Measurements from ENCODE around the gene WDR19. TPM values are rescaled to one million over a fixed set of nuclear protein-coding genes. Genes with fewer than 3 reads are reported as not detected.
"Not testable (repeated sequence)": the region's sequence is repeated elsewhere in the genome, so short reads cannot be mapped to it uniquely, and the experiment has no call there.

Gene WDR19
- total RNA-seq (10 to 100 TPM; 15.7 to 16.5 TPM), polyA plus RNA-seq (3.4 TPM)

DNA sequence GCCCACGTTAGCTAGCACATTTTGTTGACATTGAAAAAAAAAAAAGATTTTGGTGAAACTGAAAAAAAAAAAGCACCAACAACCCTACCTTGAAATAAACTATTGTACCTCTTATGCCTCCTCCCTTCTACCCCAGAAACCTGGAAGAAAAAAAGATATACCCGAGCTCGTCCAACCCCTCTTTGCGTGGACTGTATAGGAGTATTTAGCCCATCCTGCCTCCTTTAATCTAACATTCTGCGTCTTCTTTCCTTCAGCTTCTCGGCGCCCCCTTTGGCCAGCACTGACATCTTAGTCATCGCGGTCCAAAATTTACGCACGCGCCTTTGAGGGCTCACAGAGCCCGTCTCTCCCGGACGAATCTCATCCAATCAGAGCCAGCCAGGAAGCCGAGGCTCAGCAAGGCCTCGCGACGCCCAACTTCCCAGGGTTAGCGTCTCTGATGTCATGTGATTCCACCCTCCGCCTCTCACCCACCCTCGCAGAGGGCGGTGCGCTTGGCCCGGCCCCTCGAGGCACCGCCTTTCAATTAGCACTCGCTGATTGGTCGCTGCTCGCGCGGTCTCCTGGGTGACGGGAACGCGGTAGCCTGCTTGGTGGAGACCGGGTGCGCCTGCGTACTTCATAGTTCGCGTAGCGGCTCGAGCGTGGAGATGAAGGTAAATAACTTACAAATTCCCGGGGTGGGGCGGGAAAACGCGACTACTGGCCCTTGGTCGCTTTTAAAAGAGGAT, at the start of gene WDR19:
Gene WDR19, plus strand, starts transcription at position 625 of the 734 bp plus-strand sequence. Its CDS starts 29 bp downstream, at position 654.
- CTCF ChIA-PET = interaction anchor here (0.8 to 2.1 kb wide), 8 partner anchors 10 to 321 kb away, joined by 3 to 8 read pairs (median 3); no protein-coding TSS in a partner anchor
- no peaks in the 10 kb centered on the region for H3K9me3 Mint-ChIP-seq

DNA sequence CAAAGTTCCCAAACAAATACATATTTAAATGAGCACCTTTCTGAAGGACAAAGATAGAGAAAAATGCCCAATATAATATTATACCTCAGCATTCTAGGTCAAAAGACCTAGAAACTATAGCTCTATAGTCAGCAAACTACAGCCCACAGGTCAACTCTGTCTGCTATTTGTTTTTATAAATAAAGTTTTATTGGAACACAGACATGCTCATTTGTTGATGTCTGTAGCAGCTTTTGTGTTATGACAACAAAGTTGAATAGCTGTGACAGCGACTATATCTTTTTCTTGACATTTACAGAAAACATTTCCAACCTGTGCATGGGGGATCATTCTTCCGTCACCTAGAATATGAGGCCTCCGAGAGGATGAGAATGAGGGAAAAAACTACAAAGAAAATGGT, 48.7 kb upstream of the WDR19 start:
- POLR2A ChIA-PET = interaction anchor here (0.7 kb wide), 1 partner anchor 272 kb away, joined by 3 read pairs; no protein-coding TSS in a partner anchor
- Mint-ChIP-seq H3K36me3 (no peaks in the 10 kb centered on the region), H3K9me3 (peaks cover 0 to 4% (median 0%) of the 10 kb centered on the region in 5 donors), H3K4me1 (peaks cover 4 to 11% (median 6%) of the 10 kb centered on the region in 3 donors), H3K27me3 (peaks cover 0 to 2% of the 10 kb centered on the region in 2 donors), H3K4me3 (no peak overlapping the region), H3K27ac (no peak overlapping the region)
- H3K36me3 ChIP-seq (ENCODE audit: insufficient read depth, low read length) = no peaks in the 10 kb centered on the region
- no peak overlapping the region for H3K4me3 ChIP-seq (ENCODE audit: low read length)
- H3K27me3 ChIP-seq (ENCODE audit: insufficient read depth, low read length, poor library complexity, severe bottlenecking) = no peaks in the 10 kb centered on the region
- CTCF ChIA-PET = interaction anchor here (1.0 to 5.5 kb wide), 3 partner anchors 13 to 231 kb away, joined by 3 to 104 read pairs (median 3); no protein-coding TSS in a partner anchor
- no peak overlapping the region for H3K27ac ChIP-seq (ENCODE audit: low read depth, low read length)
- DNase-seq = no peak
- H3K4me1 ChIP-seq (ENCODE audit: insufficient read depth, low read length) = peaks cover 4% of the 10 kb centered on the region
- H3K9me3 ChIP-seq (ENCODE audit: low read length) = no peaks in the 10 kb centered on the region

More for the DNA sequence above, at the start of gene WDR19:
- Histone ChIP-seq H3K27ac (ENCODE audit: low read depth, low read length) (peak within 1 kb of the TSS; percentile 67), H3K27me3 (ENCODE audit: insufficient read depth, low read length, poor library complexity, severe bottlenecking) (no peaks in the 10 kb centered on the region), H3K4me1 (ENCODE audit: insufficient read depth, low read length) (no peaks in the 10 kb centered on the region), H3K9me3 (ENCODE audit: low read length) (no peaks in the 10 kb centered on the region), H3K4me3 (ENCODE audit: low read length) (peak within 1 kb of the TSS; percentile 100), H3K36me3 (ENCODE audit: insufficient read depth, low read length) (no peaks in the 10 kb centered on the region)
- DNase-seq = peak; percentile 96 to 99 (median 98)
- POLR2A ChIA-PET = interaction anchor here (0.6 to 1.2 kb wide), 5 partner anchors 138 to 1355 kb away, joined by 3 to 7 read pairs (median 4); partner anchors contain the start of genes PGM2 and RFC1
- H3K27me3 Mint-ChIP-seq = peaks cover 6 to 17% of the 10 kb centered on the region in 2 donors
- peak within 1 kb of the TSS in 1 of 7 donors; percentile 52 for H3K4me3 Mint-ChIP-seq
- peaks cover 0 to 7% (median 3%) of the 10 kb centered on the region in 3 donors for H3K36me3 Mint-ChIP-seq
- H3K27ac Mint-ChIP-seq = peak within 1 kb of the TSS in 2 of 8 donors; percentile 43 to 83
- peaks cover 9 to 11% (median 9%) of the 10 kb centered on the region in 3 donors for H3K4me1 Mint-ChIP-seq

DNA sequence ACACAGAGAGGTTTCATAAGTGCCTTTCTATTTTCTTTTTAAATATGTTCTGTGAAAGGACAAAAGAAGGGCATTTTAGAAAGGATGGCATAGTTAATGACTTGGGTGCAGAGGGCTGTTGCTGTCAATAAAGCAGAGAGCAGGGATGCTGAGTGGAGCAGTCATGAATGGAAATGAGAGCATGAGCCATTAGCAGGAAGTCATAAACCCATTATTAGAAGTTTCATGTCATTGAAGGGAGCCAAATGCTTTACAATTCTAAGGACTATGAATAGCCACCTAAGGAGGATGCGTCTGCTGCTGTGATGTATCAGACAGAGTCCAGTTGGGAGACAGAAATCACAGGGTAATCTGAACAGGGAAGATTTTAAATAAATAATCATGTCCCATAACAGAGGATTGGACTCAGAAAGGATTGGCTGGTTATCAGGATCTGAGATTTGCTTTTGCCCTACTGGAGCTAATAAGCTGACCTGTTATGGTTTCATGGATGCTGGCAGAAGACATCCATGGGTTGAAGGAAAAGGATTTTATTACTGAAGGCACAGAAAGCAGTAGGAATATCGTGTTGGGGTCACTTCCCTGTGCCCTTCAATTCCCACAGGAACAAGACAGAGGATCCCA, 47.5 kb upstream of the WDR19 start:
- Mint-ChIP-seq H3K27me3 (peaks cover 0 to 2% of the 10 kb centered on the region in 2 donors), H3K27ac (peak overlapping the region in 3 of 8 donors; percentile 52 to 79 (median 61)), H3K4me1 (peaks cover 4 to 11% (median 6%) of the 10 kb centered on the region in 3 donors), H3K4me3 (no peak overlapping the region), H3K36me3 (no peaks in the 10 kb centered on the region), H3K9me3 (peaks cover 0 to 3% (median 0%) of the 10 kb centered on the region in 5 donors)
- H3K36me3 ChIP-seq (ENCODE audit: insufficient read depth, low read length) = no peaks in the 10 kb centered on the region
- H3K27ac ChIP-seq (ENCODE audit: low read depth, low read length) = no peak overlapping the region
- H3K9me3 ChIP-seq (ENCODE audit: low read length) = no peaks in the 10 kb centered on the region
- H3K4me3 ChIP-seq (ENCODE audit: low read length) = no peak overlapping the region
- peaks cover 4% of the 10 kb centered on the region for H3K4me1 ChIP-seq (ENCODE audit: insufficient read depth, low read length)
- ChIA-PET CTCF (interaction anchor here (0.6 to 5.5 kb wide), 21 partner anchors 9 to 331 kb away, joined by 3 to 104 read pairs (median 3); partner anchors contain the start of gene TLR1), POLR2A (interaction anchor here (0.7 kb wide), 1 partner anchor 232 kb away, joined by 4 read pairs; no protein-coding TSS in a partner anchor)
- H3K27me3 ChIP-seq (ENCODE audit: insufficient read depth, low read length, poor library complexity, severe bottlenecking) = no peaks in the 10 kb centered on the region
- peak in 1 of 5 donors; percentile 3 for DNase-seq

DNA sequence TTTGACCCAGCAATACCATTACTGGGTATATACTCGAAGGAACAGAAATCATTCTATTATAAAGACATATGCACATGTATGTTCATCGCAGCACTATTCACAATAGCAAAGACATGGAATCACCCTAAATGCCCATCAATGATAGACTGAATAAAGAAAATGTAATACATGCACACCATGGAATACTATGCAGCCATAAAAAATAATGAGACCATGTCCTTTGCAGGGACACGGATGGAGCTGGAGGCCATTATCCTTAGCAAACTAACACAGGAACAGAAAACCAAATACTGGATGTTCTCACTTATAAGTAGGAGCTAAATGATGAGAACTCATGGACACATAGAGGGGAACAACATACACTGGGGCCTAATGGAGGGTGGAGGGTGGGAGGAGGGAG, 44.1 kb upstream of the WDR19 start:
- H3K27ac ChIP-seq (ENCODE audit: low read depth, low read length); H3K9me3 Mint-ChIP-seq; H3K4me3 Mint-ChIP-seq; DNase-seq; H3K27me3 ChIP-seq (ENCODE audit: insufficient read depth, low read length, poor library complexity, severe bottlenecking); H3K9me3 ChIP-seq (ENCODE audit: low read length); H3K36me3 Mint-ChIP-seq; H3K4me3 ChIP-seq (ENCODE audit: low read length); POLR2A ChIA-PET; H3K36me3 ChIP-seq (ENCODE audit: insufficient read depth, low read length); H3K27me3 Mint-ChIP-seq; H3K4me1 ChIP-seq (ENCODE audit: insufficient read depth, low read length): not testable (repeated sequence)
- CTCF ChIA-PET = interaction anchor here (2.0 kb wide), 1 partner anchor 235 kb away, joined by 8 read pairs; no protein-coding TSS in a partner anchor
- H3K4me1 Mint-ChIP-seq = peaks cover 4 to 11% (median 6%) of the 10 kb centered on the region in 3 donors
- peak overlapping the region in 1 of 8 donors; percentile 32 for H3K27ac Mint-ChIP-seq

DNA sequence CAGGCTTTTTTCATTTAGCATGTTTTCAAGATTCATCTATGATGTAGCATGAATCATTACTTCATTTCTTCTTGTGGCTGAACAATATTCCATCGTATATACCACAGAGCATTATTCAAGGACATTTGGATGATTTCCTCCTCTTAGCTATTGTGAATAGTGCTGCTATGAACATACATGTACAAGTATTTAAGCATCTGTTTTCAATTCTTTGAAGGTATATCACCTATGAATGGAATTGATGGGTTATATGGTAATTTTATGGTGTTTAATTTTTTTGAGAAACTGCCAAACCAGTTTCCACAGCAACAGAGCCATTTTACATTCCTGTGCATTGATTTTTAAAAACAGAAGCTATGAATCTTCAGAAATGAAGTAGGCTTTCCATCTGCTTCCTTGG, 36.1 kb upstream of the WDR19 start:
- H3K27me3 Mint-ChIP-seq = peaks cover 3 to 7% of the 10 kb centered on the region in 2 donors
- no peaks in the 10 kb centered on the region for H3K4me1 Mint-ChIP-seq
- no peaks in the 10 kb centered on the region for H3K9me3 Mint-ChIP-seq
- no peak overlapping the region for H3K4me3 Mint-ChIP-seq
- peaks cover 0 to 1% (median 0%) of the 10 kb centered on the region in 3 donors for H3K36me3 Mint-ChIP-seq
- Histone ChIP-seq H3K4me3 (ENCODE audit: low read length) (no peak overlapping the region), H3K9me3 (ENCODE audit: low read length) (no peaks in the 10 kb centered on the region), H3K36me3 (ENCODE audit: insufficient read depth, low read length) (no peaks in the 10 kb centered on the region), H3K27ac (ENCODE audit: low read depth, low read length) (no peak overlapping the region), H3K27me3 (ENCODE audit: insufficient read depth, low read length, poor library complexity, severe bottlenecking) (no peaks in the 10 kb centered on the region), H3K4me1 (ENCODE audit: insufficient read depth, low read length) (no peaks in the 10 kb centered on the region)
- POLR2A ChIA-PET = no interaction called here
- CTCF ChIA-PET = interaction anchor here (0.6 to 1.2 kb wide), 2 partner anchors 12 to 441 kb away, joined by 3 read pairs; no protein-coding TSS in a partner anchor
- no peak overlapping the region for H3K27ac Mint-ChIP-seq
- DNase-seq = no peak

DNA sequence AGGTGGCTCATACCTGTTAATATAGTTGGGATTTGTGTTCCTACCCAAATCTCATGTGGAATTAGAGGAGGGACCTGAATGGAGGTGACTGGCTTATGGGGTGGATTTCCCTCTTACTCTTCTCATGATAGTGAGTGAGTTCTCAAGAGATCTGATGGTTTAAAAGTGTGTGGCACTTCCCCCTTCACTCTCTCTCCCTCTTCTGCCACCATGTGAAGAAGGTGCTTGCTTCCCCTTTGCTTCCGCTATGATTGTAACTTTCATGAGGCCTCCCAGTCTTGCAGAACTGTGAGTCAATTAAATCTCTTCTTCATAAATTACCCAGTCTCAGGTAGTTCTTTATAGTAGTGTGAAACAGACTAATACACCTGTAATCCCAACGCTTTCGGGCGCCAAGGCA, 28.3 kb upstream of the WDR19 start:
- Histone ChIP-seq H3K27ac (ENCODE audit: low read depth, low read length) (no peak overlapping the region), H3K4me3 (ENCODE audit: low read length) (no peak overlapping the region), H3K36me3 (ENCODE audit: insufficient read depth, low read length) (no peaks in the 10 kb centered on the region), H3K4me1 (ENCODE audit: insufficient read depth, low read length) (no peaks in the 10 kb centered on the region), H3K27me3 (ENCODE audit: insufficient read depth, low read length, poor library complexity, severe bottlenecking) (no peaks in the 10 kb centered on the region), H3K9me3 (ENCODE audit: low read length) (no peaks in the 10 kb centered on the region)
- POLR2A ChIA-PET = no interaction called here
- CTCF ChIA-PET = no interaction called here
- no peaks in the 10 kb centered on the region for H3K4me1 Mint-ChIP-seq
- no peak overlapping the region for H3K4me3 Mint-ChIP-seq
- DNase-seq = no peak
- H3K9me3 Mint-ChIP-seq = no peaks in the 10 kb centered on the region
- H3K27me3 Mint-ChIP-seq = peaks cover 1 to 4% of the 10 kb centered on the region in 2 donors
- H3K27ac Mint-ChIP-seq = no peak overlapping the region
- H3K36me3 Mint-ChIP-seq = no peaks in the 10 kb centered on the region

DNA sequence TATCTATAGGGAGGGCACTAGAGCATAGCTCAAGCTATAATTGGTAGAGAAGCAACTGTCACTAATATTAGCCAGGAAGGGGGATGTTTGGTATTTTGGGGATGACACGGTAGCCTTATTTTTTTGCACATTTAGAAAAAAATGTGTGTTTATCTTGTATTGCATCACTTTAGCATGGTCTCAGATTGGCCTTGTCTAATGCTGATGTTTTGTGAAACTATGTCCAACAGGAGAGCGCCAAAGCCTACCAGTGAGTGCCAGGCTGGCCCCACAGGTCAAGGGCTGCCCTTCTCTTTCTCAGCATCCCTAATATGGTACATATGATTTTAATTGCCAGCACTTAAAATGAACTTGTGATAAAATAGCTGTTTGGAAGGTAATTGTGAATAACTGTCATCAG, 24.8 kb upstream of the WDR19 start:
- H3K27ac Mint-ChIP-seq = no peak overlapping the region
- POLR2A ChIA-PET = interaction anchor here (0.6 kb wide), 1 partner anchor 614 kb away, joined by 3 read pairs; no protein-coding TSS in a partner anchor

More for the DNA sequence above, 24.8 kb upstream of the WDR19 start:
- DNase-seq = no peak
- no peaks in the 10 kb centered on the region for H3K27me3 ChIP-seq (ENCODE audit: insufficient read depth, low read length, poor library complexity, severe bottlenecking)
- H3K4me1 ChIP-seq (ENCODE audit: insufficient read depth, low read length) = no peaks in the 10 kb centered on the region
- H3K36me3 ChIP-seq (ENCODE audit: insufficient read depth, low read length) = no peaks in the 10 kb centered on the region
- H3K4me3 ChIP-seq (ENCODE audit: low read length) = no peak overlapping the region
- no peak overlapping the region for H3K27ac ChIP-seq (ENCODE audit: low read depth, low read length)
- Mint-ChIP-seq H3K27me3 (peaks cover 0 to 14% of the 10 kb centered on the region in 2 donors), H3K36me3 (peaks cover 0 to 2% (median 0%) of the 10 kb centered on the region in 3 donors), H3K4me3 (no peak overlapping the region), H3K9me3 (no peaks in the 10 kb centered on the region), H3K4me1 (no peaks in the 10 kb centered on the region)
- H3K9me3 ChIP-seq (ENCODE audit: low read length) = no peaks in the 10 kb centered on the region
- CTCF ChIA-PET = no interaction called here

Measured in CD8-positive, alpha-beta memory T cell (primary cell).